Panc1 (cell line): Measurements from ENCODE around the gene LRRC8B. TPM values are rescaled to one million over a fixed set of nuclear protein-coding genes. Genes with fewer than 3 reads are reported as not detected.
"Not testable (repeated sequence)": the region's sequence is repeated elsewhere in the genome, so short reads cannot be mapped to it uniquely, and the experiment has no call there.

ENCODE experiments used
- ATAC-seq: fragments of 200-7000 bp; cut with Tn5 transposase; 2 replicates; pipeline ENCODE4 v1.9.1; 2020; ENCODE audit warnings: mild to moderate bottlenecking, moderate library complexity
- BruUV-seq: library from RNA; stranded (reverse); fragments of 400-500 nt; replicated peaks from 2 replicates; lab custom pipeline; 2021; lab: Mats Ljungman, UMichigan
- CTCF ChIA-PET: fragments of 300-600 bp; sonication (Branson Sonifier 250); formaldehyde crosslinking; loops from one replicate; lab custom pipeline; 2022; ENCODE audit warnings: antibody characterized with exemption; lab: Charles Lee
- POLR2A ChIA-PET: fragments of 300-600 bp; sonication (Branson Sonifier 250); formaldehyde crosslinking; loops from one replicate; lab custom pipeline; 2022; ENCODE audit warnings: antibody characterized with exemption; lab: Charles Lee
- DNase-seq: peaks from one replicate; pipeline ENCODE4 v3.0.0-alpha.2; 2010; ENCODE audit warnings: low read depth, low spot score
- H3K27ac ChIP-seq: 2 replicates; pipeline ENCODE4 v1.5.1; 2011; ENCODE audit warnings: mild to moderate bottlenecking, low read length, inconsistent platforms
- H3K27me3 ChIP-seq: fragments of 200-500 bp; sonication (Bioruptor generic); 2 replicates; pipeline ENCODE4 v1.6.0; 2014; ENCODE audit warnings: low read length, inconsistent platforms; ENCODE audit not compliant: control insufficient read depth, insufficient read depth
- H3K36me3 ChIP-seq: fragments of 200-500 bp; sonication (Bioruptor generic); 2 replicates; pipeline ENCODE4 v1.5.1; 2014; ENCODE audit warnings: inconsistent platforms, mild to moderate bottlenecking, low read length, moderate library complexity; ENCODE audit not compliant: control insufficient read depth, insufficient read depth
- H3K4me1 ChIP-seq: 2 replicates; pipeline ENCODE4 v1.5.1; 2011; ENCODE audit warnings: inconsistent platforms, mild to moderate bottlenecking, low read length, moderate library complexity; ENCODE audit not compliant: control insufficient read depth, insufficient read depth
- H3K4me3 ChIP-seq, 2 experiments: 2 replicates each; pipeline ENCODE4 v1.5.1; 2011 to 2012; ENCODE audit warnings: low read depth in 2 of 2, low read length in 2 of 2, mild to moderate bottlenecking in 2 of 2, inconsistent platforms in 1 of 2, moderate library complexity in 1 of 2
- H3K9me3 ChIP-seq: fragments of 200-500 bp; sonication (Bioruptor generic); 2 replicates; pipeline ENCODE4 v1.5.1; 2014; ENCODE audit warnings: low read depth, mild to moderate bottlenecking, inconsistent platforms, low read length, moderate library complexity; ENCODE audit not compliant: control insufficient read depth, insufficient read depth
- POLR2AphosphoS5 ChIP-seq: IDR thresholded peaks from 2 replicates; pipeline ENCODE4 v1.6.1; 2012; ENCODE audit warnings: mild to moderate bottlenecking, low read depth, low read length, moderate library complexity
- SIN3A ChIP-seq: IDR thresholded peaks from 2 replicates; pipeline ENCODE4 v1.6.1; 2012; ENCODE audit warnings: low read depth, mild to moderate bottlenecking, low read length, moderate library complexity, borderline replicate concordance; ENCODE audit not compliant: insufficient read depth
- TCF7L2 ChIP-seq: IDR thresholded peaks from 2 replicates; pipeline ENCODE4 v1.6.1; 2011; ENCODE audit warnings: mild to moderate bottlenecking, low read depth, low read length, inconsistent platforms
- in situ Hi-C: cut with HindIII; loops from 2 replicates; pipeline ENCODE4 v1.10.0; 2016; ENCODE audit warnings: low sequenced_read_pairs, low pct_unique_long_range_greater_than_20kb
- intact Hi-C: fragments of 100-400 bp; cut with micrococcal nuclease; formaldehyde crosslinking; loops from one replicate; pipeline ENCODE4 v1.10.0; 2022; ENCODE audit not compliant: unreplicated experiment
- total RNA-seq: library from RNA; stranded (reverse); gene quantifications from one replicate; pipeline ENCODE4 v1.2.1, GENCODE V29; 2021; ENCODE audit not compliant: unreplicated experiment
- TF ChIP-seq, protein P1 (sequence below), 2 experiments: IDR thresholded peaks; 2 replicates each; pipeline ENCODE4 v1.6.1; 2011 to 2012; ENCODE audit warnings: low read depth in 2 of 2, control low read depth in 1 of 2, low read length in 1 of 2, mild to moderate bottlenecking in 1 of 2, moderate library complexity in 1 of 2; ENCODE audit not compliant: insufficient read depth in 1 of 2
- TF ChIP-seq, protein P2 (sequence below): fragments of 450-650 bp; IDR thresholded peaks from 2 replicates; pipeline ENCODE4 v1.5.1; 2017; ENCODE audit warnings: mild to moderate bottlenecking

The LRRC8B gene
- total RNA-seq, 1 experiment from 2014 or later: 27.3 TPM

DNA sequence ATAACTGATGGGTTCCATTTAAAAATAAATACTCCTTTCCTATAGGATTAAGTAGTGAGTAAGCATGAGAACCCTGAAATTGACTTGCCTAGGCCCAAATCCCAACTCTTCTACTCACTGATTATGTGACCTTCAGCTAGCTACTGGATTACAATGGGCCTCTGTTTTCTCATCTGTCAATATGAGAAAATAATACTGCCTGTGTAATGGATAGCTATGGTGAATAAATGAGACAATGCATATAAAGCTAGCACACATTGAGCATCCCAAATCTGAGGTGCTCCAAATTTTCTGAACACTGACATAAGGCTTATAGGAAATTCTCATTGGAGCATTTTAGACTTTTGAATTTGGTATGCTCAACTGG is 103.0 kb downstream of the LRRC8B start:
- ChIA-PET CTCF (interaction anchor here (0.7 kb wide), 1 partner anchor 136 kb away, joined by 3 read pairs; no protein-coding TSS in a partner anchor), POLR2A (no interaction called here)
- BruUV-seq: no TSS peak
- ATAC-seq (no peak), DNase-seq (no peak)
- no peaks in the 10 kb centered on the region for H3K36me3 ChIP-seq
- H3K9me3 ChIP-seq: no peaks in the 10 kb centered on the region
- in situ Hi-C loops: no loop called here
- intact Hi-C loops: loop anchor here (5.0 kb wide), 1 partner anchor 360 kb away; no protein-coding TSS in a partner anchor
- no peak overlapping the region for H3K27ac ChIP-seq
- TF ChIP-seq POLR2AphosphoS5 (no peak), TCF7L2 (no peak), SIN3A (no peak)
- TF ChIP-seq, protein P1, sequence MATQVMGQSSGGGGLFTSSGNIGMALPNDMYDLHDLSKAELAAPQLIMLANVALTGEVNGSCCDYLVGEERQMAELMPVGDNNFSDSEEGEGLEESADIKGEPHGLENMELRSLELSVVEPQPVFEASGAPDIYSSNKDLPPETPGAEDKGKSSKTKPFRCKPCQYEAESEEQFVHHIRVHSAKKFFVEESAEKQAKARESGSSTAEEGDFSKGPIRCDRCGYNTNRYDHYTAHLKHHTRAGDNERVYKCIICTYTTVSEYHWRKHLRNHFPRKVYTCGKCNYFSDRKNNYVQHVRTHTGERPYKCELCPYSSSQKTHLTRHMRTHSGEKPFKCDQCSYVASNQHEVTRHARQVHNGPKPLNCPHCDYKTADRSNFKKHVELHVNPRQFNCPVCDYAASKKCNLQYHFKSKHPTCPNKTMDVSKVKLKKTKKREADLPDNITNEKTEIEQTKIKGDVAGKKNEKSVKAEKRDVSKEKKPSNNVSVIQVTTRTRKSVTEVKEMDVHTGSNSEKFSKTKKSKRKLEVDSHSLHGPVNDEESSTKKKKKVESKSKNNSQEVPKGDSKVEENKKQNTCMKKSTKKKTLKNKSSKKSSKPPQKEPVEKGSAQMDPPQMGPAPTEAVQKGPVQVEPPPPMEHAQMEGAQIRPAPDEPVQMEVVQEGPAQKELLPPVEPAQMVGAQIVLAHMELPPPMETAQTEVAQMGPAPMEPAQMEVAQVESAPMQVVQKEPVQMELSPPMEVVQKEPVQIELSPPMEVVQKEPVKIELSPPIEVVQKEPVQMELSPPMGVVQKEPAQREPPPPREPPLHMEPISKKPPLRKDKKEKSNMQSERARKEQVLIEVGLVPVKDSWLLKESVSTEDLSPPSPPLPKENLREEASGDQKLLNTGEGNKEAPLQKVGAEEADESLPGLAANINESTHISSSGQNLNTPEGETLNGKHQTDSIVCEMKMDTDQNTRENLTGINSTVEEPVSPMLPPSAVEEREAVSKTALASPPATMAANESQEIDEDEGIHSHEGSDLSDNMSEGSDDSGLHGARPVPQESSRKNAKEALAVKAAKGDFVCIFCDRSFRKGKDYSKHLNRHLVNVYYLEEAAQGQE (IDR thresholded peaks at IDR 0.05; ENCODE audit: insufficient read depth in 1 of 2, low read depth in 2 of 2, low read length in 1 of 2): no peak
- TF ChIP-seq, protein P2, sequence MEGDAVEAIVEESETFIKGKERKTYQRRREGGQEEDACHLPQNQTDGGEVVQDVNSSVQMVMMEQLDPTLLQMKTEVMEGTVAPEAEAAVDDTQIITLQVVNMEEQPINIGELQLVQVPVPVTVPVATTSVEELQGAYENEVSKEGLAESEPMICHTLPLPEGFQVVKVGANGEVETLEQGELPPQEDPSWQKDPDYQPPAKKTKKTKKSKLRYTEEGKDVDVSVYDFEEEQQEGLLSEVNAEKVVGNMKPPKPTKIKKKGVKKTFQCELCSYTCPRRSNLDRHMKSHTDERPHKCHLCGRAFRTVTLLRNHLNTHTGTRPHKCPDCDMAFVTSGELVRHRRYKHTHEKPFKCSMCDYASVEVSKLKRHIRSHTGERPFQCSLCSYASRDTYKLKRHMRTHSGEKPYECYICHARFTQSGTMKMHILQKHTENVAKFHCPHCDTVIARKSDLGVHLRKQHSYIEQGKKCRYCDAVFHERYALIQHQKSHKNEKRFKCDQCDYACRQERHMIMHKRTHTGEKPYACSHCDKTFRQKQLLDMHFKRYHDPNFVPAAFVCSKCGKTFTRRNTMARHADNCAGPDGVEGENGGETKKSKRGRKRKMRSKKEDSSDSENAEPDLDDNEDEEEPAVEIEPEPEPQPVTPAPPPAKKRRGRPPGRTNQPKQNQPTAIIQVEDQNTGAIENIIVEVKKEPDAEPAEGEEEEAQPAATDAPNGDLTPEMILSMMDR: no peak
- H3K27me3 ChIP-seq: no peaks in the 10 kb centered on the region
- H3K4me1 ChIP-seq: peaks cover 3% of the 10 kb centered on the region; the same call in 1 of the 2 replicates
- no peak overlapping the region for H3K4me3 ChIP-seq

DNA sequence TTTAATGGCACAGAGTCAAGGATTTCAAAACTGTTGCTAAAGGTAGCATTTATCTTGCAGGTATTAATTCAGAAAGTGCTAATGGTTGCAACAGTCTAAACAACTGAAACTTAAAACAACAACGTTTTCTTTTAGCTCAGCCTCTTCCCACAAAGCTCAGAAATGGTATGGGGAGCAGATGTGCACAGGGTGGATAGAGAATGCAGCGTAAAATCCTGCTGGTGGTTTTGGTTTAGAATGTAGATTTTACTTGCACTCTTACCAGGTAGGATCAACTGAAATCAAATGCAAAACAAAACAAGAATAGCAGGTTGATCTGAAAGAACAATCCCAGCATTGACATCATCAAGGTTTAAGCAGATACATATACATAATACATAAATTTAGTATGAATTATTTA is 104.5 kb downstream of the LRRC8B start:
- ATAC-seq: no peak
- ChIA-PET POLR2A (no interaction called here), CTCF (no interaction called here)
- peaks cover 3% of the 10 kb centered on the region; the same call in 1 of the 2 replicates for H3K4me1 ChIP-seq
- H3K9me3 ChIP-seq: no peaks in the 10 kb centered on the region
- DNase-seq: no peak
- H3K36me3 ChIP-seq: no peaks in the 10 kb centered on the region
- no peaks in the 10 kb centered on the region for H3K27me3 ChIP-seq
- no TSS peak for BruUV-seq
- in situ Hi-C loops (no loop called here), intact Hi-C loops (loop anchor here (5.0 kb wide), 1 partner anchor 358 kb away; no protein-coding TSS in a partner anchor)
- TF ChIP-seq POLR2AphosphoS5: no peak
- no peak for TF ChIP-seq TCF7L2
- TF ChIP-seq, protein P2: no peak
- no peak for TF ChIP-seq SIN3A
- TF ChIP-seq, protein P1 (IDR thresholded peaks at IDR 0.05; ENCODE audit: insufficient read depth in 1 of 2, low read depth in 2 of 2, low read length in 1 of 2): no peak
- no peak overlapping the region for H3K27ac ChIP-seq
- H3K4me3 ChIP-seq: no peak overlapping the region

DNA sequence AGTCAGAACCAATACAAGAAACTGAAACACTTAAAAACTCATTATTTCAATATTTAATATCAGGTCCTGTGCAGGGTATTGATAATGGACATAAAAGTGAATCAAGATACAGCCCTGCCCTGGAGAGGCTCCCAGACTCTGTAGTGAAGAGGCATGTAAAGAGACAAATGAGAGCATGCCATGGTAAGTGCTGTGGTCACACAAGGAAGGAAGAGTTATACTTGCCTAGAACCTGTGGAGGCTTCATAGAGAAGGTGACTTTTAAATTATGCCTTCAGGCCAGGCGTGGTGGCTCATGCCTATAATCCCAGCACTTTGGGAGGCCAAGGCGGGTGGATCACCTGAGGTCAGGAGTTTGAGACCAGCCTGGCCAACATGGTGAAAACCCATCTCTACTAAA is 105.0 kb downstream of the LRRC8B start:
- CTCF ChIA-PET, BruUV-seq, POLR2A ChIA-PET, H3K4me3 ChIP-seq, H3K4me1 ChIP-seq, H3K27me3 ChIP-seq, H3K9me3 ChIP-seq, H3K27ac ChIP-seq, DNase-seq, ATAC-seq, in situ Hi-C loops, H3K36me3 ChIP-seq: not testable (repeated sequence)
- intact Hi-C loops: loop anchor here (5.0 kb wide), 1 partner anchor 358 kb away; no protein-coding TSS in a partner anchor
